GM12892 (cell line): ENCODE results near the gene PIP4K2A.

Source experiments
- POLR2AphosphoS5 ChIP-seq: IDR thresholded peaks from 2 replicates; pipeline ENCODE4 v1.6.1; 2011; ENCODE audit warnings: low read depth, low read length, control low read depth
- TAF1 ChIP-seq: IDR thresholded peaks from 2 replicates; pipeline ENCODE4 v1.6.1; 2011; ENCODE audit warnings: low read depth, mild to moderate bottlenecking, control low read depth, low read length, borderline replicate concordance

- TF ChIP-seq TAF1 (no peak), POLR2AphosphoS5 (no peak)
These were observed 28.5 kb downstream of the PIP4K2A start for GRCh38 chr10:22685926-22686325.
